Activated CD4-positive, alpha-beta T cell treated with anti-CD3 and anti-CD28 coated beads for 24 hours (primary cell): ENCODE data around the gene CARD11.
A peak's percentile ranks its signal among the peaks of the same experiment; 100 is the strongest.

Experiments used
- DNase-seq, 2 donors: peaks; one replicate each; pipeline ENCODE4 v3.0.0-alpha.2; 2020; ENCODE audit warnings: low read depth in 2 of 2

The CARD11 gene

DNA sequence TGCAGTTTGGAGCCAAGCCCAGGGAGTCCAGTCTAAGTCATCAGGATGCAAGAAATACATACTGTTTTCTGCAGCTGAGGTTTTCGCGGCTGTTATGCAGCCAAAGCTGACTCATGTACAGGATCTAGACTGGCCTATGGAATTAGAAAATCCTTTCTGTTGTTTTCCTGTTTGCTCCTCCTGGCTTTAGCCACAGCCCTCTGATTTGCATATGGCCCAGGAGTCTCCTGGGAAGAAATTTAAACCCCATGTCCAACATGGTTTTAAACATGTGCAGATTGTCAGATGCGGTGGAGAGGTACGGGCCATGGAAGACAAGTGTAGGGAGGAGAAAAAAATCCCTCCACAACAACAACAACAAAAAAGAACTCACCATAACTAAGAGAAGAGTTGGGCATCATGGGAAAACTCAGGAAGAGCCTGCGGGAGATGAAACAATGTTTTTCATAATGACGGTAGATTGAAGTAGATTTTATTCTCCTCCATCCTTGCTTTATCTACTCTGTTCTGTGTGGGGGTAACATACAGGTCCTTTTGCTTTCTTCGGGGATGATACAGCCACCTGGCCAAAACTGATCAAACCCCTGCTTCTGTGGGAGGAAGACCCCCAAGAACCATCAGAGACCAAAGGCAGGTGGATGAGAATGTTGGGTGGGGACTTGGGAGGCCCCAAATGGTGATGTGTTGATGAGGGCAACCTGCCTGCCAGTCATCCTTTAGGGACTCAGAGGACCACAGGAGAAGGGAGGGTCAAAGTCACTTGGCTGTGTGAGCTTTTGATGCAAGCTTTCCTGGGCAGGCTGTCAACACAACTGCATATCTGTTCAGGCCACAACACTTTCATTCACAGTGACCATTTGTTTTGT, 169.7 kb downstream of the CARD11 start:
- DNase-seq: no peak

DNA sequence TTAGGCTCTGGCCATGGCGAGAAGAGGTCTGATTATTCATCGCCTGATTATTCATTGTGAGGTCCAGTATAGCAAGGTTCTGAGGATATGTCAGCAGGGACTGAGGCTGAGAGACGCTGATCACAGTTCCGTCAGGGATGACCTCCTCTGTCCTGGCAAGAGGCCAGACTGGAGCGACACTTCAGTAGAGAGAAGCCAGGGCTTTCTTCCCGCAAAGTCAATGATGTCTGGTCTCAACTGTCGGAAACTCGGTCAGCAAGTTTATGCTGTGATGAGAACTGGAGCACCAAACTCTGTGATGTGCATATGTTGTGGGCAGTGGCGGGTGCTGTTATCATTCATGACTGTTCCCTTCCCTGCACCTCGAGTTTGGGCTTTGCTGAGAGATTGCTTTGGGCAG, 170.5 kb downstream of the CARD11 start:
- DNase-seq: no peak

DNA sequence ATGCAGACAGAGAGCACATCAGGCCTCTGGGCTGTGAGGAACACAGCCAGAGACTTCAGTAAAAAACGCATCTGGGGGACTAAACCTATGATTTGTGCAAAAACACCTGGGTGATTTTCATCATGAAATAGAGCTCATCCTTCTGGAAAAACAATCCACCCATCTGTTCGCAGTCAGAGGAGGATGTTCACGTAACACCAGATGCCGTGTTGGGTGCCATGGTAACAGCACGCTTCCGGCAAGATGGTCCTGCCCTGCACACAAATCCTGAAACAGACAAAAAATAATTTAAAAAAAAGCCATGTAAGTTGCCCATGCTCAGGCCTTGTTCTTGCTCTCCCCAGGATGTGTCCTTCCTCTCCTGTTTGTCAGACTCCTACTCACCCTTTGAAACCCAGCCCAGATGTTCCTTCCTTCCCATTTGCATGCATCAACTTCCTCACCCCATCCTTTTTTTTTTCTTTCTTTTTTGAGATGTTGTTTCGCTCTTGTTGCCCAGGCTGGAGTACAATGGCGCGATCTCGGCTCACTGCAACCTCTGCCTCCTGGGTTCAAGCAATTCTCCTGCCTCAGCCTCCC, 171.3 kb downstream of the CARD11 start:
- DNase-seq: no peak

DNA sequence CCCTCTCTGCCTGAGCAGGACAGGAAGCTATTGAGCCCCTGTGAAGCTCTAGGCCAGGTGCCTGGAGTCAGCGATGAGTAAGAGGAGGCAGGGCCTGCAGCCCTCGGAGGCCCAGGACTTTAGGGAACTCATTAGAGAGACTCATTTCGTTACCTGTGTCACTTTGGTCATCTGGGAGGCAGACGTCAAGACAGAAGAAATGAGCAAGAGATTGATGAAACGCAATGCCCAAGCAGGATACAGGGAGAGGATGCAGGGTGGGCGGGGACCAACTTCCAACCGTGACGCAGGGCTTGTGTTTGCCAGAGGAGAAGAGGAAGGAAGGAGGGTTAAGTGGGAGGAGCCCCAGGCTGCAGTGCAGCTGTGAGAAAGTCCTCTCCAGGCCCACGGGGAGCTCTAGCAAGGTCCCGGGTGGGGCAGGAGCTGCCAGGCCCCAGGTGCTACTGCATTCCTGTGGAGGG, 173.2 kb downstream of the CARD11 start:
- peak in 1 of 2 donors; percentile 35 for DNase-seq

DNA sequence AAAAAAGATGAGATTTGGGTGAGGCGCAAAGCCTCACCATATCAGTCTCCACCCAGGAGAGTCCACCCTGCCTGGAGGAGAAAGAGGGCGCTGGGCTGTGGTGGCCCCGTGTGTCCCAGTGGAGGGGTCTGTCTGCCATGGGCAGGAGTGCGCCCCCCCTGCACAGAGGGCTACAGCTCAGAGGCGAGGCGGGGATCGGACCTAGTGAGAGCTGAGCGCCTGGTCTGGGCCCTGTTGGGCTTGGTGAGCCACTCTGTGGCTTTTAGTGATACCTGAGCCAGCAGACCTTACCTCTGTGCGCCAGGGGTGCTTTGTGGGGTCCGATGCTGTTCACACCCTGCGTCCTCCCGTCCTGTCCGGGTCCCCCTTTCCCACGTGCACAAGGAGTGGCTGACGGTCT, 173.7 kb downstream of the CARD11 start:
- DNase-seq: no peak

DNA sequence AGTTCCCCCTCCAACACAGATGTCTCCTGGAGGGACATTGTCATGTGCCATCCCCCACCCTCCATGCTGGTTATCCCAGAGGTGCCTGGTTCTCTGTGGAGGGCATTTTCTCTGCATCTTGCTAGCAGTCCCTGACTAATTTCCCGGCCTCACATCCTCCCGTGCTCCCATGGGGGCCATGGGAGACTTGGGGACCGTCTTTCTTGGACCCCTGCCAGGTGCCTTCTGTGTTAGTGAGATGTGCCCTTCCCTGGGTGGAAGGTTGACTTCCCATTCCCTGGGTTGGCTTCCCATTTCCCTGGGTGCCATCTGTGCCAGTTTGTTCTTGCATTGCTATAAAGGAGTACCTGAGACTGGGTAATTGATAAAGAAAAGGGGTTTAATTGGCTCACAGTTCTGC, 177.1 kb downstream of the CARD11 start:
- no peak for DNase-seq

DNA sequence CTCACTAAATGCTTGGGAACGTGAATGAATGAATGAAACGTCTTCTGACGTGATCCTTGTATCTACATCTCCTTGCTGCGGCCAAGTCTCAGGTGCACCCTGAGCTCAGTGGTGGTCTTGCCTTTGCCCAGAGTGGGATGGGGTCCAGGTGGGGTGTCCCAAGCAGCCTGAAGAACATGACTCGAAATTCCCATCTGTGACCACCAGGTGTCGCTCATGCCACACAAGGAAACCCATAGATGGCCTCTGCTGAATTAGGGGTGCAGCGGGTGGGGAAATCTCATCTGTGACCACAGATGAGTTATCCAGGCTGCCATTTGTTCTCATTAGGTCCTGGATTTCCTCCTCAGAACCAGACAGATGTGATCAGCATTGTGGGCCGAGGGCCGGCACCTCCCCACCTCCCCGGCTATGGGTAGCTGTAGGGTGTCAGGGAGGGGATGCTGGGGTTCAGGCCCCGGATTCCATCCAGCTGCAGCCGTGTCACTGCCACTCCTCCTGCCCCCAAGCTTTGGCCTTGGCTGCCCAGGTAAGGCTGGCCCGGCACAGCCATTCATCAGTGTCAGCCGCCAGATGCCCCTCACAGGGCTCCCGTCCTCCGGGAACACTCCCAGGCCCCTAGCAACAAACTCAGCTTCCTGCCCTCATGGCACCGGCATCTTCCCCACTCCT, 178.5 kb downstream of the CARD11 start:
- peak; percentile 60 to 72 for DNase-seq

DNA sequence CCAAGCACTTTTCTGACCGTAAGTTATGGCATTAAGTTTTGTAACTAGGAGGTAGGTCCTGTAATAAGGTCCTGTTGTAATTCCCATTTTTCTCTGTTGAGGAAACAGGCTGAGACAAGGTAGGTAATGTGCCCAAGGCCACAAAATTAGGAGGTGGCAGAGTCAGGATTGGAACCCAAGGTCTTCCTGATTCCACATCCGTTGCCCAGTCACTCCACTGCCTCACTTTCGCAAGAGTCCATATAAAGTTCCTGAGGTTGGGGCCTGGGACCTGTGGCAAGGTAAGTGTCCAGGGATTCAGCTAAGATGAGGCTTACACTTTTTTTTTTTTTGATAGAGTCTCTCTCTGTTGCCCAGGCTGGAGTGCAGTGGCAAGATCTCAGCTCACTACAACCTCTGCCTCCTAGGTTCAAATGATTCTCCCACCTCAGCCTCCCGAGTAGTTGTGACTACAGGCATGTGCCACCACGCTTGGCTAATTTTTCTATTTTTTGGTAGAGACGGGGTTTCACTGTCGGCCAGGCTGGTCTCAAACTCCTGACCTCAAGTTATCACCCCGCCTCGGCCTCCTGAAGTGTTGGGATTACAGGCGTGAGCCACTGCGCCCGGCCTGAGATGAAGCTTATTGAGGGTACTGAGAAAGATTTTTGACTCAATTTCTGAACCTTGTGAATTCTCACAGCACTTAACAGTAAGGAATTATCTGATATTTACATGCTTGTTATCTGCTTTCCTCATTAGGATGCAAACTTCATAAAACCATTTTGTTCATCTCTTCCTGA, 179.3 kb downstream of the CARD11 start:
- no peak for DNase-seq

DNA sequence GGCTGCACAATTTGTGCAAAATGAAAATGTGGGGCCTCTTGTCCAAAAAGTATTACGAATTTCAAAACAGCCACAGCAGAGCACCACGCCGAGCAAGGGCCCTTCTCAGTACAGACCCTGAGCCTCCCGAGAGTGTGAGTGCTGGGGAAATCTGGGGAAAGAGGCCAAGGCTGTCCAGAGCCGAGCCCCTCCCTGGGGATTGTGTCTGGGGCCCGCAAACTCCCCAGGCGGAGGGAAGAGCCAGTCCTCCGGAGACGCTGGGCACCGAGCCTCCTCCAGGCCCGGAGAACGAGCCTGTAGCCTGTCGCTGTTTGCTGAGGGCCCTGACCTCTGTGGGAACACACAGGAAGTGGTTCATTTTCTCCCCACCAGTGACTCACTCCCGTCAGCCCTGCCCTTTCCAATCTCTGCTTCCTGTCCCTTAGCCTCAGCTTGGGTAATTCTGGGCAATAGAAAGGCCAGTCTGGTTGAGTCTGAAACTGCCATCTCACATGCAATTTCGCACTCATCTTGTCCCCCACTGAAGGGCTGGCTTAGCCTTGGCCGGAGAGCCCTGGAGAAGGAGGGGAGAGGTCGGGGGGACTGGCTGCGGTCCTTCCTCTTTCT, 180.1 kb downstream of the CARD11 start:
- peak; percentile 51 to 57 for DNase-seq

DNA sequence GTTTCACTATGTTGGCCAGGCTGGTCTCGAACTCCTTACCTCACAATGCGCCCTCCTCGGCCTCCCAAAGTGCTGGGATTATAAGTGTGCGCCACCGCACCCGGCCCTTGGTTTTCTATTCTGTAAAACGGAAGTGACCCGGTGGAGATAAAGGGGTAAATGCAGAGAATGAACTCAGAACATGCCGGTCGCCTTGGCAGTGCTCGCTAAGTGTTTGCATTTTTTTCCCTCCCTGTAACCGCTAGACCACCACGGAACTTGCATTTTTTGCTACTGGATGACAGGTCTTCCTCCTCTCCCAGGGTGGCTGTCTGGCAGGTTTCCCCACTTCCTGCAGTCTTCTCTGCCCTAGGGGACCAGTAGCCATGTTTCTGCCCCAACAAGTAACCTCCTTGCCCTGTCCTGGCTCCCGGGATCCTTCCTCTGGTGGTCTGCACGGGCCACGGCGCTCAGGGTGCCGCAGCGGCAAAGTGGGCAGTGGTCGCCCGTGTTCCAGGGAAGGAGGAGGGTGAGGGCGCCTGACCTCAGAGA, 180.8 kb downstream of the CARD11 start:
- no peak for DNase-seq

DNA sequence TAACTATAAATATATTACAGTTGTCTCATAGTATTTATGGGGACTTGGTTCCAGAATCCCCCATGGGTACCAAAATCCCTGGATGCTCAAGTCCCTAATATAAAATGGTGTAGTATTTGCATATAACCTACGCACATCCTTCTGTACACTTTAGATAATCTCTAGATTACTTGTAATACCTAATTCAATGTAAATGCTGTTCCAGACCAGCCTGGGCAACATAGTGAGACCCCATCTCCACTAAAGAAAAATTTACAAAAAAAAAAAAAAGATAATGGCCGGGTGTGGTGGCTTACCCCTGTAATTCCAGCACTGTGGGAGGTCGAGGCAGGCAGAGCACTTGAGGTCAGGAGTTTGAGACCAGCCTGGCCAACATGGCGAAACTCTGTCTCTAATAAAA, 182.2 kb downstream of the CARD11 start:
- DNase-seq: no peak

DNA sequence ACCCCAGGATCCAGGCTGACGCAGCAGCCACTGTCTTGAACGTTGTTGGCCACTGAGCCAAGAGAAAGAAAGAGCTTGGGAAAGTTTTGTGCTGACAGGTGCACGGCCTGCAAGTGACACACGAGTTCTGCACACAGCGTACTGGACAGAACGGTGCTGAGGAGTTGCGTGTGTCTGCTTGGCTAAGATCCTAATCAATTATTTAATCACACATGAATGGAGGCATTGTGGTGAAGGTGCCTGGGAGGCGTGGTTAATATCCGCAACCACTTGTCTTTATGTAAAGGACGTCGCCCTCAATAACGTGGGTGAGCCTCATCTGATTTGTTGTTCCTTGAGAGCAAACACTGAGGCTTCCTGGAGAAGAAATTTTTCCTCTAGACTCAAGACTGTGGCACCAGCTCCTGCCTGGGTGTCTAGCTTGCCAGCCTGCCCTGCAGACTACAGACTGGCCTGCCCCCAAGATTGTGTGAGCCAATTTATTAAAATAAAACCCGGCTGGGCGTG, 183.0 kb downstream of the CARD11 start:
- DNase-seq: no peak

DNA sequence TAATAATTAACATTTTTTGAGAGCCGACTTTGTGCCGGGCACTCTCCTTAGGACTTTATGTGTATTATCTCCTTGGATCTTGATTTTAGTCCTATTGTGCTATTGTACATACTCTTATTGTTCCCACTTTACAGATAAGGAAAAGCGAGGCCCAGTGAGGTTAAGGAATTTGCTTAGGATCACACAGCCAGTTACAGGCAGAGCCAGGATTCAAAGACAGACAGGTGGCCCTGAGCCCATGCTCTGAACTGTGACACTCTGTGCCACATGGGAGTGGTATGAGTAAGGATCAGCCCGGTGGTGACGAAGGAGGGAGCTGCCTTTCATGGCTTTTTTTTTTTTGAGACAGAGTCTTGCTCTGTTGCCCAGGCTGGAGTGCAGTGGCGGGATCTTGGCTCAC, 183.7 kb downstream of the CARD11 start:
- DNase-seq: no peak

DNA sequence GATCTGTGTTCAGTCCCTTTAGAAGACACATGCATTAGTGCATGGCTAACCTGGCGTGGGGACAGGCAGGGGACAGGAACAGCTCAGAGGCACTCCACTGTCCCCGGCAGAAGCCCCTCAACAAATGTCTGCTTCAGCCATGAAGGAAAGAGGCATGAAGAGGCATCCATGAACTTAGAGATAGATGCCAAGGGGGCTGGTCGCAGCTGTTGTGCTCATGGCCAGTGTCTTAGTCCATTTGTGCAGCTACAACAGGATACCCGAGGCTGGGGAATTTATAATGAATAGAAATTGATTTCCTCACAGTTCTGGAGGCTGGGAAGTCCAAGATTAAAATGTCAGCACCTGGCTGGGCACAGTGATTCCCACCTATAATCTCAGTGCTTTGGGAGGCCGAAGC, 185.0 kb downstream of the CARD11 start:
- no peak for DNase-seq

DNA sequence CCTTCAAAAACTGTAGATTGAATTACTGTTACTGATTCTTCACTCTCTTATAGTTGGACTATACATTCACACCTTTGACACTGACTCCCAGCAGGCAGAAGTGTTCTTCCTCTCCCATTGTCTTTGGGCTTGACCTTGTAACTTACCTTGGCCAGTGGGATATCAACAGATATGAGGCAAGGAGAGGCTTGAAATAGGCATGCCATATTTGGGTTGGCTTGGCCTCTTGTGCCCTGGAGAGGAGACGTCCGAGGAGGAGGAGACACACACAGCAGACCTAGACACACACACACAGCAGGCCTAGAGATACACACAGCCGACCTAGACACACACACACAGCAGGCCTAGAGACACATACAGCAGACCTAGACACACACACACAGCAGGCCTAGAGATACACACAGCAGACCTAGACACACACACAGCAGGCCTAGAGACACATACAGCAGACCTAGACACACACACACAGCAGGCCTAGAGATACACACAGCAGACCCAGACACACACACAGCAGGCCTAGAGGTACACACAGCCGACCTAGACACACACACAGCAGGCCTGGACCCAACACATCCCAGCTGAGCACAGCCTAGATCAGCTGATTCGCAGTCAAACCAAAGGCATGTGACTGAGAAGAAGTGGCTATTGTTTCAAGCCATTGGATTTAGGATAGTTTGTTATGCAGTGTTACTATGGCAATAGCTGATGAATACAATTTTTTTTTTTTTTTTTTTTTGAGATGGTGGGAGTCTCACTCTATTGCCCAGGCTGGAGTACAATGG, 187.1 kb downstream of the CARD11 start:
- no peak for DNase-seq
